Measurements from ENCODE around the gene SPPL2A. TPM values are rescaled to one million over a fixed set of nuclear protein-coding genes. Genes with fewer than 3 reads are reported as not detected.

The SPPL2A gene
- total and polyA plus RNA-seq, 10 of the 15 experiments (the other 5 are each of a cell fraction or from before 2014, with no cell fraction given): 11.3 to 83.8 (median 44.0) TPM

DNA sequence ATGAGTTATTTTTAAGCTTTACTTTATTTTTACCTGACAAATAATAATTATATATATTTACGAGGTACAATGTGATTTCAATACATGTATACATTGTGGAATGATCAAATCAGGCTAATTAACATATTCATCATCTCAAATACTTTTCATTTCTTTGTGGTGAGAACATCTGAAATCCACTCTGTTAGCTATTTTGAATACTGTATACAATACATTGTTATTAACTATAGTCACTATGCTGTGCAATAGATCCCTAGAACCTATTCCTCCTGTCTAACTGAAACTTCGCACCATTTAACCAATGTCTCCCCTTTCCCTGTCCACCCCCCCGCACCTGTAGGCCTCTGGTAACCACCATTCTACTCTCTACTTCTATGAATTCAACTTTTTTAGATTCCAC lies 7.9 kb upstream of the SPPL2A start:
- DNase-seq (ENCODE audit: low read depth, low spot score): no peak
- BruUV-seq (replicated peaks): no TSS peak
- CTCF ChIA-PET: interaction anchor here (0.8 to 1.8 kb wide), 2 partner anchors 9 to 103 kb away, joined by 5 to 6 read pairs; no protein-coding TSS in a partner anchor

More for the DNA sequence above, 7.9 kb upstream of the SPPL2A start:
- intact Hi-C loops (cut with micrococcal nuclease; ENCODE audit: unreplicated experiment) (no loop called here), in situ Hi-C loops (cut with MboI) (no loop called here)
- Histone ChIP-seq H3K9me3 (replicated peaks; ENCODE audit: control insufficient read depth, insufficient read depth, low read length) (no peaks in the 10 kb centered on the region), H3K27ac (ENCODE audit: control insufficient read depth, insufficient read depth) (no peak overlapping the region), H4K20me1 (ENCODE audit: control insufficient read depth, insufficient read depth) (no peaks in the 10 kb centered on the region), H3K4me2 (ENCODE audit: control insufficient read depth, insufficient read depth) (no peak overlapping the region), H3K27me3 (replicated peaks in 1 of 2; ENCODE audit: control insufficient read depth in 2 of 2, insufficient read depth in 2 of 2, low read length in 1 of 2) (no peaks in the 10 kb centered on the region), H3K9ac (ENCODE audit: control insufficient read depth, insufficient read depth, low read length) (no peak overlapping the region), H3K4me3 (no peak overlapping the region), H3K79me2 (ENCODE audit: control insufficient read depth, insufficient read depth, low read length) (no peaks in the 10 kb centered on the region), H3K36me3 (ENCODE audit: control insufficient read depth in 2 of 2, insufficient read depth in 2 of 2, low read length in 1 of 2) (no peaks in the 10 kb centered on the region), H3K4me1 (ENCODE audit: control insufficient read depth, insufficient read depth, low read length) (no peaks in the 10 kb centered on the region), H2AFZ (ENCODE audit: control insufficient read depth, low read depth, low read length) (no peak overlapping the region)
- RAD21 ChIA-PET (ENCODE audit: unreplicated experiment): no interaction called here
- ATAC-seq: no peak
- SMC1A ChIA-PET (ENCODE audit: uncharacterized antibody, unreplicated experiment): interaction anchor here (0.6 kb wide), 1 partner anchor 112 kb away, joined by 3 read pairs; no protein-coding TSS in a partner anchor
- FAIRE-seq: no peak
- WGBS (ENCODE audit: insufficient coverage, insufficient replicate concordance, low lambda C conversion rate, missing lambda C conversion rate): 66% methylated on average over 3 of the region's 3 CpGs
- POLR2A ChIA-PET: no interaction called here
- TF ChIP-seq TARDBP (IDR thresholded peaks at IDR 0.05; ENCODE audit: borderline replicate concordance) (no peak), MTA2 (IDR thresholded peaks at IDR 0.05; ENCODE audit: low read depth) (no peak), RAD51 (IDR thresholded peaks at IDR 0.05) (no peak), PAX5 (IDR thresholded peaks at IDR 0.05; ENCODE audit: borderline replicate concordance, low read depth, low read length) (no peak), SREBF1 (IDR thresholded peaks at IDR 0.05; ENCODE audit: low read length) (no peak), DPF2 (IDR thresholded peaks at IDR 0.05) (no peak), ASH2L (IDR thresholded peaks at IDR 0.05; ENCODE audit: borderline replicate concordance, low read depth) (no peak), EGR1 (IDR thresholded peaks at IDR 0.05; ENCODE audit: borderline replicate concordance in 1 of 2, low read depth in 2 of 2, low read length in 2 of 2) (no peak), BACH1 (IDR thresholded peaks at IDR 0.05; ENCODE audit: borderline replicate concordance) (no peak), HDAC2 (IDR thresholded peaks at IDR 0.05) (no peak), IRF4 (IDR thresholded peaks at IDR 0.05; ENCODE audit: low read depth, low read length) (no peak), NR2F1 (conservative IDR thresholded peaks at IDR 0.05) (no peak), ZSCAN29 (IDR thresholded peaks at IDR 0.05) (no peak), CBFB (IDR thresholded peaks at IDR 0.05; ENCODE audit: low read depth) (no peak), TAF1 (IDR thresholded peaks at IDR 0.05; ENCODE audit: borderline replicate concordance, low read depth, low read length) (no peak), CBX5 (IDR thresholded peaks at IDR 0.05; ENCODE audit: low read depth) (no peak), WRNIP1 (IDR thresholded peaks at IDR 0.05; ENCODE audit: borderline replicate concordance, low read depth, low read length) (no peak)
- TF ChIP-seq, protein P1, sequence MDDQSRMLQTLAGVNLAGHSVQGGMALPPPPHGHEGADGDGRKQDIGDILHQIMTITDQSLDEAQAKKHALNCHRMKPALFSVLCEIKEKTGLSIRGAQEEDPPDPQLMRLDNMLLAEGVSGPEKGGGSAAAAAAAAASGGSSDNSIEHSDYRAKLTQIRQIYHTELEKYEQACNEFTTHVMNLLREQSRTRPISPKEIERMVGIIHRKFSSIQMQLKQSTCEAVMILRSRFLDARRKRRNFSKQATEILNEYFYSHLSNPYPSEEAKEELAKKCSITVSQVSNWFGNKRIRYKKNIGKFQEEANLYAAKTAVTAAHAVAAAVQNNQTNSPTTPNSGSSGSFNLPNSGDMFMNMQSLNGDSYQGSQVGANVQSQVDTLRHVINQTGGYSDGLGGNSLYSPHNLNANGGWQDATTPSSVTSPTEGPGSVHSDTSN (IDR thresholded peaks at IDR 0.05; ENCODE audit: insufficient replicate concordance, low read depth, low read length): no peak

Data from GM12878 (cell line).